KMS-11 (cell line): Measurements from ENCODE around the gene AMT.

ENCODE experiments used
- H2AFZ ChIP-seq: fragments of 200-600 bp; sonication (generic); 2 replicates; pipeline ENCODE4 v1.6.1; 2016; ENCODE audit warnings: antibody characterized with exemption, mixed run types, low read depth
- H3K27ac ChIP-seq: fragments of 200-600 bp; sonication (generic); 2 replicates; pipeline ENCODE4 v1.6.1; 2016; ENCODE audit warnings: mild to moderate bottlenecking, mixed run types
- H3K27me3 ChIP-seq: fragments of 200-600 bp; sonication (generic); 2 replicates; pipeline ENCODE4 v1.6.1; 2017; ENCODE audit warnings: mild to moderate bottlenecking, low read depth, mixed run types, moderate library complexity; ENCODE audit not compliant: insufficient read depth
- H3K36me3 ChIP-seq: fragments of 200-600 bp; sonication (generic); 2 replicates; pipeline ENCODE4 v1.6.1; 2017; ENCODE audit warnings: mild to moderate bottlenecking, mixed run types; ENCODE audit not compliant: insufficient read depth
- H3K4me1 ChIP-seq: fragments of 200-600 bp; sonication (generic); 2 replicates; pipeline ENCODE4 v1.6.1; 2016; ENCODE audit warnings: mild to moderate bottlenecking, low read depth, mixed run types; ENCODE audit not compliant: poor library complexity, severe bottlenecking
- H3K4me2 ChIP-seq: fragments of 200-600 bp; sonication (generic); 2 replicates; pipeline ENCODE4 v1.7.0; 2016; ENCODE audit warnings: mild to moderate bottlenecking, mixed run types
- H3K4me3 ChIP-seq: fragments of 200-600 bp; sonication (generic); IDR thresholded peaks from 2 replicates; pipeline ENCODE4 v1.6.1; 2017; ENCODE audit warnings: low read depth, low read length, mixed read lengths; ENCODE audit not compliant: insufficient read depth
- H3K79me2 ChIP-seq: fragments of 200-600 bp; sonication (generic); 2 replicates; pipeline ENCODE4 v1.6.1; 2016; ENCODE audit warnings: low read depth, mixed run types; ENCODE audit not compliant: insufficient read depth
- H3K9ac ChIP-seq: fragments of 200-600 bp; sonication (generic); 2 replicates; pipeline ENCODE4 v1.6.1; 2016; ENCODE audit warnings: mild to moderate bottlenecking, mixed run types
- H4K20me1 ChIP-seq: fragments of 200-600 bp; sonication (generic); 2 replicates; pipeline ENCODE4 v1.6.1; 2016; ENCODE audit warnings: mild to moderate bottlenecking, mixed run types; ENCODE audit not compliant: insufficient read depth
- TF ChIP-seq, protein P1 (sequence below): fragments of 200-600 bp; sonication (generic); conservative IDR thresholded peaks from 2 replicates; pipeline ENCODE4 v1.6.1; 2017; ENCODE audit warnings: low read depth, mild to moderate bottlenecking, antibody characterized with exemption, low read length, moderate library complexity, mixed read lengths

The AMT gene

DNA sequence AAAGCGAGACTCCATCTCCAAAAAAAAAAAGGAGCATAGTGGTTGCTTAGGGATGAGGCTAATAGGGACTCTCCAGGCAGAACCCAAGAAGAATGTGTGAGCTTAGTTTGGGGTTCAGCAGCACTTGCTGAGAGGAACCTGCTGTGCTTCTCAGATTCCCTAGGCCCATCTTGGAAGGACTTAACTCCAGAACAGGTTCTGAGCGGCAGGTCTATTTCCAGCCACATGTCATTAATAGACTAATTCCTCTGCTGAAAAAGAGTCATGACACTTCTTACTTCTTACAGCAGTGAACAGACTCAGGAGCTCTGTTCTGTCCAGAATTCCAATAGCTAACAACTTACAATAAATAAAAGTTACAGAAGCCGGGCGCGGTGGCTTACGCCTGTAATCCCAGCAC lies 33.0 kb downstream of the AMT start:
- Histone ChIP-seq H3K4me1 (no peaks in the 10 kb centered on the region), H2AFZ (no peak overlapping the region), H3K9ac (no peak overlapping the region), H3K27ac (no peak overlapping the region), H3K36me3 (no peaks in the 10 kb centered on the region), H3K27me3 (no peaks in the 10 kb centered on the region), H3K4me2 (no peak overlapping the region), H3K79me2 (peaks cover 96% of the 10 kb centered on the region), H3K4me3 (no peak overlapping the region), H4K20me1 (no peaks in the 10 kb centered on the region)
- TF ChIP-seq, protein P1, sequence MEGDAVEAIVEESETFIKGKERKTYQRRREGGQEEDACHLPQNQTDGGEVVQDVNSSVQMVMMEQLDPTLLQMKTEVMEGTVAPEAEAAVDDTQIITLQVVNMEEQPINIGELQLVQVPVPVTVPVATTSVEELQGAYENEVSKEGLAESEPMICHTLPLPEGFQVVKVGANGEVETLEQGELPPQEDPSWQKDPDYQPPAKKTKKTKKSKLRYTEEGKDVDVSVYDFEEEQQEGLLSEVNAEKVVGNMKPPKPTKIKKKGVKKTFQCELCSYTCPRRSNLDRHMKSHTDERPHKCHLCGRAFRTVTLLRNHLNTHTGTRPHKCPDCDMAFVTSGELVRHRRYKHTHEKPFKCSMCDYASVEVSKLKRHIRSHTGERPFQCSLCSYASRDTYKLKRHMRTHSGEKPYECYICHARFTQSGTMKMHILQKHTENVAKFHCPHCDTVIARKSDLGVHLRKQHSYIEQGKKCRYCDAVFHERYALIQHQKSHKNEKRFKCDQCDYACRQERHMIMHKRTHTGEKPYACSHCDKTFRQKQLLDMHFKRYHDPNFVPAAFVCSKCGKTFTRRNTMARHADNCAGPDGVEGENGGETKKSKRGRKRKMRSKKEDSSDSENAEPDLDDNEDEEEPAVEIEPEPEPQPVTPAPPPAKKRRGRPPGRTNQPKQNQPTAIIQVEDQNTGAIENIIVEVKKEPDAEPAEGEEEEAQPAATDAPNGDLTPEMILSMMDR, result no peak

DNA sequence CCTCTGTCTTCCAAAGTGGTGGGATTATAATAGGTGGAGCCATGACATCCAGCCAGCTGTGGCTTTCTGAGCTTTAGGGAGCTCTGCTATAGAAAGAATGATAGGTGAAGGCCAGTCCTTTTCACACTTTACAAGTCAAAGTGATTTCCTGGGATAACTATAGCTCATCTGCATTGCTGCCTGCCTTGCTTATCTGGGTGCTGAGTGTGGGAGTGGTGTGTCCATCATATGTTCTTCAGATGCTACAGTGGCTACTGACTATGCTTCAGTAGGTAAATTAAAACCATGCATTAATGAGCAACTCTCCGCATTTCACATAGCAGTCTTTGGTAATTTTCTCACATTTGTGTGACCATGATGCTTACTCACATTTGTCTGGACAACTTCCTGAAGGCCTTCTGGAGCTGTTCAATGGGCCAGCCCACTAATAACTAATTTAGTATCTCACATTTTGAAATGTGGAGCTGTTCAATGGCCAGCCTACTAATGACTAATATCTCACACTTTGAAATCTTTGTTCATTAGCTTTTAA lies 33.9 kb downstream of the AMT start:
- H3K27me3 ChIP-seq, result no peaks in the 10 kb centered on the region
- H3K4me3 ChIP-seq, result no peak overlapping the region
- TF ChIP-seq, protein P1, result no peak
- H3K4me2 ChIP-seq, result no peak overlapping the region
- no peaks in the 10 kb centered on the region for H3K36me3 ChIP-seq
- H4K20me1 ChIP-seq, result no peaks in the 10 kb centered on the region
- H2AFZ ChIP-seq, result no peak overlapping the region
- no peak overlapping the region for H3K9ac ChIP-seq
- H3K79me2 ChIP-seq, result peaks cover 97% of the 10 kb centered on the region
- H3K4me1 ChIP-seq, result no peaks in the 10 kb centered on the region
- H3K27ac ChIP-seq, result no peak overlapping the region

DNA sequence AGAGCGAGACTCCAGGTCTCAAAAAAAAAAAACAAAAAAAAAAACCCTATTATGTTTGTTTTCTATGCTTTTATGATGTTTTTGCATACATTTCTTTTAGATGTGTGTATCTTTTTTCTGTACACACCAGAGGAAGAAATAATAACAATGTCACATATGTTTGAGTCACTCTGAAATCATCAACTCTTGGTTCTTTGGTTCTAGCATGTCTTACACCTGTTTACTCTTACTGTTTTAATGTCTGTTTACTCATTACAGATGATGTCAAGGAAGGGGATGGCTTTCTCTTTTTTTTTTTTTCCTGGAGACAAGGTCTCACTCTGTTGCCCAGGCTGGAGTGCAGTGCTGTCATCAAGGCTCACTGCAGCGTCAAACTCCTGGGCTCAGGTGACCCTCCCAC lies 34.6 kb downstream of the AMT start:
- no peaks in the 10 kb centered on the region for H3K27me3 ChIP-seq
- H3K4me1 ChIP-seq, result no peaks in the 10 kb centered on the region
- no peaks in the 10 kb centered on the region for H3K36me3 ChIP-seq
- no peaks in the 10 kb centered on the region for H4K20me1 ChIP-seq
- no peak overlapping the region for H3K4me2 ChIP-seq
- TF ChIP-seq, protein P1, result no peak
- no peak overlapping the region for H2AFZ ChIP-seq
- peaks cover 97% of the 10 kb centered on the region for H3K79me2 ChIP-seq
- H3K9ac ChIP-seq, result no peak overlapping the region
- no peak overlapping the region for H3K4me3 ChIP-seq
- no peak overlapping the region for H3K27ac ChIP-seq

DNA sequence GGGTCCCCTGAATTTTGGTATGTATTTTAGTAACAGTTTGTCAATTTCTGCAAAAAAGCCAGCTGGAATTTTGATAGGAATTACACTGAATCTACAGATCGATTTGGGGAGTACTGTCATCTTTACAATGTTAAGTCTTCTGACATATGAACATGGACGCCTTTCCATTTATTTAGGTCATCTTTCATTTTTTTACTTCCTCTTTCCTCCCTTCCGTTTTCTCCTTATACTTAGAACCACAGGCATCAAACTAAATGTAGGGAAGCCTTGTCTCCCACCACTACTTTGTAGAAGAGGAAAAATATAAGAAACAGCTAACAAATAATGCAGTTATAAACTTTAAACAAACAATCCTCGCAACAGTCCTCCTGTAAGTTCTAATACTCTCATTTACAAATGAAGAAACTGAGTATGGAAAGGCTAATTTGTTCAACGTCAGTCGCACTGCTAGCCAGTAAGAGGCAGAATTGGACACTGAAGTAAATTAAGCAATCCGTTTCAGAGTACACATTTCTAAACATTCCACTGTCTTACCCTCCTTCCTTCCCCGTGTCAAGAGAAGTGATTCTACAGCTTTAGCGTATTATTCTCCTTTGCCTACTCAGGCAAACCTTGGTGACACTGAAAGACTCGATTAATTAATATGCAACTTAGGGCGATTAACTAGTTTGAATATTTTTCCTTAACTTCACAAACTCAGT lies 36.1 kb downstream of the AMT start:
- no peak overlapping the region for H3K4me2 ChIP-seq
- H3K9ac ChIP-seq, result no peak overlapping the region
- no peaks in the 10 kb centered on the region for H3K27me3 ChIP-seq
- H3K27ac ChIP-seq, result no peak overlapping the region
- no peaks in the 10 kb centered on the region for H3K4me1 ChIP-seq
- no peak overlapping the region for H3K4me3 ChIP-seq
- H3K79me2 ChIP-seq, result peaks cover 98% of the 10 kb centered on the region
- no peaks in the 10 kb centered on the region for H3K36me3 ChIP-seq
- H4K20me1 ChIP-seq, result no peaks in the 10 kb centered on the region
- no peak overlapping the region for H2AFZ ChIP-seq
- TF ChIP-seq, protein P1, result no peak
